Ectodermal cell (in vitro differentiated cells): Measurements from ENCODE around the gene DPM1.

Experiments used
- H3K27ac ChIP-seq: 2 replicates; pipeline ENCODE4 v1.7.0; 2013; ENCODE audit warnings: mild to moderate bottlenecking, low read depth, low read length; ENCODE audit not compliant: insufficient read depth, poor library complexity, severe bottlenecking
- H3K27me3 ChIP-seq: 2 replicates; pipeline ENCODE4 v1.7.0; 2013; ENCODE audit warnings: mild to moderate bottlenecking, low read length; ENCODE audit not compliant: insufficient read depth, control insufficient read depth, poor library complexity, severe bottlenecking
- H3K36me3 ChIP-seq: one replicate; pipeline ENCODE4 v1.7.0; 2013; ENCODE audit warnings: low read length; ENCODE audit not compliant: control insufficient read depth, insufficient read depth
- H3K4me1 ChIP-seq: one replicate; pipeline ENCODE4 v1.7.0; 2013; ENCODE audit warnings: low read length; ENCODE audit not compliant: control insufficient read depth, insufficient read depth
- H3K4me3 ChIP-seq: 2 replicates; pipeline ENCODE4 v1.7.0; 2013; ENCODE audit warnings: low read depth, low read length, control low read depth; ENCODE audit not compliant: insufficient read depth
- H3K9me3 ChIP-seq: 2 replicates; pipeline ENCODE4 v1.7.0; 2013; ENCODE audit warnings: mild to moderate bottlenecking, low read length, moderate library complexity; ENCODE audit not compliant: control insufficient read depth
- WGBS, 2 experiments: methylation state at CpG; one replicate each; pipeline ENCODE4 v1.1.7; 2013; ENCODE audit warnings: missing lambda C conversion rate in 2 of 2; 5-methylcytosine and 5-hydroxymethylcytosine counted together

Gene DPM1

DNA sequence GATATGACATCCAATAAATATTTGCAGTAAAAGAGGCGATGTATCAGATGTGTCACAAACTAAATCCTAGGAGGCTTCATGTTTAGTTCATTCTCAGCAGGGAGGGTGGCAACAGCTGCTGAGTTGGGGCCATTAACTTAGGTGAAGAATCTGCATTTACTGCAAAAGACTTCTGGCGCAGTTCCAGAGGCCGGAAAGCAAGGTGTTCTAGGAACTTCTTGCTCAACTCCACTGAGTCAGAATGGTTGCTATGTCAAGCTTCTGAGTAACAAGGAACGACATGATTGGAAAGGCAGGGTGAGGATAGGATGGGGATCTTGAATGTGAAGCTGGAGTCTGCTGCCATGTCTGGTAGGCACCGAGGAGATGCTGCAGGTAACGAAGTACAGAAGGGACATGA, 38.8 kb downstream of the DPM1 start:
- Histone ChIP-seq H3K27me3 (no peaks in the 10 kb centered on the region), H3K4me1 (peaks cover 6% of the 10 kb centered on the region), H3K4me3 (no peak overlapping the region), H3K36me3 (no peaks in the 10 kb centered on the region), H3K9me3 (no peaks in the 10 kb centered on the region), H3K27ac (no peak overlapping the region)
- 91 to 94% methylated on average over 6 of the region's 6 CpGs for WGBS, 2 experiments

DNA sequence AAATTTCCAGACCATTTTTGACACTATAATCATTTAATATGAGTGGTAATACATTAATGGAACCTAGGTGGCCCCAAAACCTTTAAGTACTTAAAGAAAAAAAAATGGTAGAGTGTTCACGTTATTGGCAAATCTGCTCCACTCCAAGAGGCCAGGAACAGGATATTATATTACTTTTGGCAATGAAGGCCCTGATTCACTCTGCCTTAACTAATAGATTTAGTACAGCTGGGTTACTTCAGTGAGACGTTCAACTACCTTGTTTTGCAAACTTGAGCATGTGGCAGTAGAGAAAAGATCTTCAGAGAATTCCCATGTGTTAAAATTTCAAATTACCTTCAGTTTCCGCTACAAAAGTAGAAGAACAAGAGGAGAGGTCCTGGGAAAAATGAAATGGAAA, 39.9 kb downstream of the DPM1 start:
- Histone ChIP-seq H3K4me3 (no peak overlapping the region), H3K27ac (no peak overlapping the region), H3K36me3 (no peaks in the 10 kb centered on the region), H3K4me1 (peaks cover 6% of the 10 kb centered on the region), H3K9me3 (no peaks in the 10 kb centered on the region), H3K27me3 (no peaks in the 10 kb centered on the region)
- 90 to 91% methylated on average over 3 of the region's 3 CpGs for WGBS, 2 experiments

DNA sequence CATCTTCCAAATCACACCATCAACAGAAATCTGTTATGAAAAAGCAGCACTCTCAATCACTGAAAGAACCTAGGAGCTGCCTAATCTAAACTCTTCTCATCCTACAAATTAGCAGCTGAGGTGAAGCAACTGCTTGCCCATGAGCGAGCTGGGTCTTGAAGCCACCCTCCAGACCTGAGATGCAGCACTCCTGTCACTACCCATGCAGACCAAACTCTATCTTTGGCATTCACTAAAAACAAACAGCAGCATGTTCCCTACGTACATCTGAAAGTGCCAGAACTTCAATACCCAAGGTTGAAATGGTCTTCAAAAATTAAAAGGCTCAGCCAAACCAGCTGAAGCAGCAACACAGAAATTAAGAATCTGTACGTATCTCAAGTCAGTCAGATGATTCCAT, 41.4 kb downstream of the DPM1 start:
- Histone ChIP-seq H3K27me3 (no peaks in the 10 kb centered on the region), H3K36me3 (no peaks in the 10 kb centered on the region), H3K27ac (no peak overlapping the region), H3K9me3 (no peaks in the 10 kb centered on the region), H3K4me3 (no peak overlapping the region), H3K4me1 (peaks cover 6% of the 10 kb centered on the region)
- WGBS, 2 experiments = 89 to 92% methylated on average over 3 of the region's 3 CpGs

DNA sequence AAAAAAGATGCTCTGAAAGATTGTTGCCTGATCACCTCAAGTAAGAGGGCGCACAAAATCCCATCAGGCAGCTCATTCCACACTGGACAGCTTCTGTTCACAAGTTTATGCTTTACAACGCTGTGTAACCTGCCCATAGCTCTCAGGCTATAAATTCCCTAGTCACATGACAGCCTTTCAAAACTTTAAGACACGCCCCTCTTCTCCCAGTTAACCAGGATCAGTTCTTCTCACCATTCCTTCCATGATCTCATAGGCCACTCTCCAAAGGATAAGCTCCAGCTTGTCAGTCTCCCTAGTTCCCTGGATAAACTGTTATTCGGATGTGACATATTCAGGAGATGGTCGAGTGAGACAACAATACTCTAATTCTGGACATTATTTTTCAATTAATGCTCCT, 42.1 kb downstream of the DPM1 start:
- Histone ChIP-seq H3K36me3 (no peaks in the 10 kb centered on the region), H3K4me3 (no peak overlapping the region), H3K4me1 (peaks cover 6% of the 10 kb centered on the region), H3K9me3 (no peaks in the 10 kb centered on the region), H3K27me3 (no peaks in the 10 kb centered on the region), H3K27ac (no peak overlapping the region)
- WGBS, 2 experiments = 89 to 90% methylated on average over 5 of the region's 5 CpGs

DNA sequence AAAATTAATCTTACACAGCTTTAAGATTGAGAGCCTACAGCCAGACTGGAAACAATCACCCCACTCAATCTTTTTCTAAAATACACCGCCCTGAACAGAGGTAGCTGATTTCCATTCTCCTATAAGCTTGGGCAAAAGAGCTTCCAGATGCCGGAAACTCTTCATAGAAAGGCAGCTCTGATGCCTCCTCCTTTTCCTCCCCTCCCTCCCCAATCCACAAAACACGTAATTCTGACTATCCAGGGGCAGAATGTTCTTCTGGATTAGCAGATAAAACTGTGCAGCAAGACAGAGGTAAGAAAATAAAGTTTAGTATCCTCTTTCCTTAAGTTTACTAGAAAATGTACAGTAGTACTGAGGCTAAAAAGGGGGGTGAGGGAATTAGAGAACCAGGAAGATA, 42.9 kb downstream of the DPM1 start:
- 85 to 96% methylated on average over 3 of the region's 3 CpGs for WGBS, 2 experiments
- Histone ChIP-seq H3K27me3 (no peaks in the 10 kb centered on the region), H3K9me3 (no peaks in the 10 kb centered on the region), H3K36me3 (no peaks in the 10 kb centered on the region), H3K4me3 (no peak overlapping the region), H3K4me1 (peaks cover 6% of the 10 kb centered on the region), H3K27ac (no peak overlapping the region)

DNA sequence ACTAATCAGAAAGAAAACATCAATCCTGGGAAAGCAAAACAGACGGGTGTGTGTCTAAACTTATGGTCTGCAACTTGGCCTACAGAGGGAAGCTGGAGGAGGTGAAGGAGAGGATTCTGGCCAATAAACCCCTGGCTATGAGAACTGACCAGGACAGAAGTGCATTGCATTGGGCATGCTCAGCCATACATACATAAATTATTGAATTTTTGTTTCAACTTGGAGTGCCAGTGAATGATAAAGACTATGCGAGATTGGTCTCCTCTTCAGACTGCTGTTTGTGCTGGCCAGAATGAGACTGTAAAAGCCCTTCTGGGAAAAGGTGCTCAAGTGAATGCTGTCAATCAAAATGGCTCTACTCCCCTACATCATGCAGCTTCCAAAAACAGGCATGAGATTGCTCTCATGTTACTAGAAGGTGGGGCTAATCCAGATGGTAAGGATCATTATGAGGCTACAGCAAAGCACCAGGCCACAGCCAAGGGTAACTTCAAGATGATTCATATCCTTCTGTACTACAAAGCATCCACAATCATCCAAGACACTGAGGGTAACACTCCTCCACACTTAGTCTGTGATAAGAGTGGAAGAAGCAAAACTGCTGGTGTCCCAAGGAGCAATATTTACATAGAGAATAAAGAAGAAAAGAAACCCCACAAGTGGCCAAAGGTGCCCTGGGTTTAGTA, 44.5 kb downstream of the DPM1 start:
- Histone ChIP-seq H3K4me1 (peaks cover 6% of the 10 kb centered on the region), H3K4me3 (no peak overlapping the region), H3K36me3 (no peaks in the 10 kb centered on the region), H3K27ac (no peak overlapping the region), H3K9me3 (no peaks in the 10 kb centered on the region), H3K27me3 (no peaks in the 10 kb centered on the region)
- 93 to 97% methylated on average over 2 of the region's 2 CpGs for WGBS, 2 experiments

DNA sequence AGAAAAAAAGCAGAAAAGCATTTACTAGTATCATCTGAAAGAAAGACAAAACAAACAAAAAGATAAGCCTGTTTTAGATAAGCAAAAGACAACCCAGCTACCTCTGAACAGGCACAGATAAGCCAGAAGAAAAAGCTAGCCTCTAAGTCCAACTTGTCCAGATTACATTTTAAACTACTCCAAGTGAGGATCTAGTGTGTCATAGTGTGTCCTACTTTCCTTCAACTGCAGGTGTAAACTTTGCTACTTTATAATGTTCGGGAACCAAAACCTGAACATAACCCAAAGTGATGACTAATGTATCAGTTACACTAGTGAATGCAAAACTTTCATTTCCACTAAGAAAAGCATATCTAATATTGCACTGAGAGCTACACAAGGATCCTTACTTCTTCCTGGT, 46.6 kb downstream of the DPM1 start:
- Histone ChIP-seq H3K4me1 (no peaks in the 10 kb centered on the region), H3K27me3 (no peaks in the 10 kb centered on the region), H3K36me3 (no peaks in the 10 kb centered on the region), H3K27ac (no peak overlapping the region), H3K9me3 (no peaks in the 10 kb centered on the region), H3K4me3 (no peak overlapping the region)
- 94 to 96% methylated on average over 1 of the region's 1 CpG for WGBS, 2 experiments

DNA sequence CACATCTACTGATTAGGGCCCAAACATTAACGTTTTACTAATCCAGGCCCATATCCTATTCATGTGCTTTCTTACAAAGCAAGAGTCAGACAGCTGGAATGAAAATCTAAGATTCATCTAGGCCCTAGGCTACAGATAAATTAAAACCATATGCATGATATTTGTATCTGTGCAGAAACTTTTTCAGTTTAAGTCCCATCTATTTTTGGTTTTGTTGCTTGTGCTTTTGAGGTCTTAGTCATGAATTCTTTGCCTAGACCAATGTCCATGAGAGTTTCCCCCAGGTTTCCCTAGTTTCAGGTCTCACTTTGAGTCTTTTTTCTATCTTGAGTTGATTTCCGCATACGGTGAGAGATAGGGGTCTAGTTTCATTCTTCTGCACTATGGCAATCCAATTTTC, 47.3 kb downstream of the DPM1 start:
- Histone ChIP-seq H3K9me3 (no peaks in the 10 kb centered on the region), H3K27me3 (no peaks in the 10 kb centered on the region), H3K4me3 (no peak overlapping the region), H3K27ac (no peak overlapping the region), H3K36me3 (no peaks in the 10 kb centered on the region), H3K4me1 (no peaks in the 10 kb centered on the region)
- WGBS, 2 experiments = 89% methylated on average over 3 of the region's 3 CpGs

DNA sequence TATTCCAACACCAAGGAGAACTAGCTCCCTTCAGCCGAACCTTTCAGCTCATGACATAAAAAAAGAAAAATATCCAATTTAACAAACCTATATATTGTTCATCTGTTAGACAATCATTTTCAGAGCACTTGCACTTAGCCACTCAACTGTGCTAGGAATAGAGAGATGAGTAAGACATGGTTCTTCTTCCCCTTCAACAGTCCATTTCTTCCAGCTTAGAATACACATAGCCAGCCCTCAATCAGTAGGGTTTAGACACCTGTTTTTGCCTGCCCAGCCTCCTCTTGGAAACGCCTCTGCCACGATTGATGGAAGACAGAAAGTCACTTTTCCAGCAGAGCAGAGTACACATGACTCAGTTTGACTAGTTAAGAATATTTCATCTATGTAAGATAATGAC, 48.9 kb downstream of the DPM1 start:
- H3K27ac ChIP-seq = no peak overlapping the region
- 92 to 95% methylated on average over 3 of the region's 3 CpGs for WGBS, 2 experiments
- no peaks in the 10 kb centered on the region for H3K9me3 ChIP-seq
- no peaks in the 10 kb centered on the region for H3K27me3 ChIP-seq
- no peak overlapping the region for H3K4me3 ChIP-seq
- no peaks in the 10 kb centered on the region for H3K4me1 ChIP-seq
- no peaks in the 10 kb centered on the region for H3K36me3 ChIP-seq

DNA sequence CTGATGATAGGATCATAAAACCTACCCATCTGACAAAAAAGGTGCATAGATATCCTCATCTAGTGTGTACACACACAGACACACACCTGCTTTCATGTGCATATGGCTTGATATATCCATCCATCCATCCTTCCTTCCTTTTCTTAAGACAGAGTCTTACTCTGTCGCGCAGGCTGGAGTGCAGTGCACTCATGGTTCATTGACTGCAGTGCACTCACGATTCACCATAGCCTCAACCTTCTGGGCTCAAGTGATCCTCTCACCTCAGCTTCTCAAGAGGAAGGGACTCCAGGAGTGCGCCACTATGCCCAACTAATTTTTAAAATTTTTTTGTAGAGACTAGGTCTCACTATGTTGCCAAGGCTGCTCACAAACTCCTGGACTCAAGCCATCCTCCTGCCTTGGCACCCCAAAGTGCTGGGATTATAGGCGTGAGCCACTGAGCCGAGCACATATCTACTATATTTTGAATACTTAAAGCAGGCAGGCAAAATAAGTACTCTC, 54.2 kb downstream of the DPM1 start:
- peaks cover 22% of the 10 kb centered on the region for H3K36me3 ChIP-seq
- H3K27ac ChIP-seq = no peak overlapping the region
- 92 to 94% methylated on average over 6 of the region's 6 CpGs for WGBS, 2 experiments
- H3K4me3 ChIP-seq = no peak overlapping the region
- H3K9me3 ChIP-seq = no peaks in the 10 kb centered on the region
- no peaks in the 10 kb centered on the region for H3K4me1 ChIP-seq
- no peaks in the 10 kb centered on the region for H3K27me3 ChIP-seq
